ENCODE measurements around the gene XXYLT1. TPM values are rescaled to one million over a fixed set of nuclear protein-coding genes. Genes with fewer than 3 reads are reported as not detected.
A peak's percentile ranks its signal among the peaks of the same experiment; 100 is the strongest.
"Not testable (repeated sequence)": the region's sequence is repeated elsewhere in the genome, so short reads cannot be mapped to it uniquely, and the experiment has no call there.

Gene XXYLT1
- total RNA-seq, 2 donors from 2014 or later: 1.3 to 4.2 TPM

DNA sequence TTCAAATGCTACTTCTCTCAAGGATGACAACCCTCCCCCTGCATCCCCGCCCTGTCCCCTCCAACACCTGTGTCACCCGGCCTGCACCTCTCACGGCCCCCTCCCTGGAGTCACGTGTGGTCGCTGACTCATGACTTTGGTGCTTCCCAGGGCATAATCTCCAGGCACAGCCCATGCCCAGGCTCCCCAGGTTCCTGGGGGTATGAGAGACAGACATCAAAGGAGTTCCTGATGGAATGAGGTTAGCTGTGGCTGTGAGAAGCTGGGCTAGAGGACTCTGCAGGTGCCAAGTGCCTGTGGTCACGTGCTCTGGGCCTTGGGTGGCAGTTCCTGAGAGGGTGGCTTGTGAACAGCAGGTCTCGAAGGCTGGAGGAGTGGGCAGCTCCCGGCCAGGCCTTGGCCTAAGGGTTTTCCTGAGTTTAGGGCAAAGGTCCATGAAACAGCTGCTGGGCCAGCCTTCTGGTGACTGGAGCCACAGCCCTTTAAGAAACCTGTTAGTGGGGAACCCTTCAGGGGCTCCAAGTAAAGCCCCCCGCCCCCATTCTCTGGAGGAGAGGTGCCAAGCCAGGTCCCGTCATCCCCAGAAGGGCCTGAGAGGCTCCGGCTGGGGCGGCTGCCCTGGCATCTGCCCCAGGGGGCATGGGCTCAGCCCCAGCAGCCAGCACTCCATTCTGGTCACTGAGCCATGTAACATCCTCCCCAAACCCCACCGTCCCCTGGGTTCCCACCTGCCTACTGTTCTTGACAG lies 230.0 kb downstream of the XXYLT1 start:
- no peaks in the 10 kb centered on the region for H3K9me3 ChIP-seq
- peaks cover 4% of the 10 kb centered on the region for H3K4me1 ChIP-seq
- H3K27me3 ChIP-seq: no peaks in the 10 kb centered on the region
- no peaks in the 10 kb centered on the region for H3K36me3 ChIP-seq (replicated peaks in 1 of 2; ENCODE audit: insufficient read depth in 1 of 2, low read depth in 2 of 2)
- intact Hi-C loops (cut with DNase I): no loop called here
- DNase-seq (peak in 2 of 4 donors; percentile 11 to 42), ATAC-seq (peak; percentile 56)
- 68 to 71% methylated on average over 10 to 13 of the region's 13 CpGs for WGBS, 2 donors
- H3K27ac ChIP-seq: peak overlapping the region in 1 of 4 donors; percentile 3
- TF ChIP-seq POLR2A (IDR thresholded peaks at IDR 0.05): no peak
- TF ChIP-seq, protein P1, sequence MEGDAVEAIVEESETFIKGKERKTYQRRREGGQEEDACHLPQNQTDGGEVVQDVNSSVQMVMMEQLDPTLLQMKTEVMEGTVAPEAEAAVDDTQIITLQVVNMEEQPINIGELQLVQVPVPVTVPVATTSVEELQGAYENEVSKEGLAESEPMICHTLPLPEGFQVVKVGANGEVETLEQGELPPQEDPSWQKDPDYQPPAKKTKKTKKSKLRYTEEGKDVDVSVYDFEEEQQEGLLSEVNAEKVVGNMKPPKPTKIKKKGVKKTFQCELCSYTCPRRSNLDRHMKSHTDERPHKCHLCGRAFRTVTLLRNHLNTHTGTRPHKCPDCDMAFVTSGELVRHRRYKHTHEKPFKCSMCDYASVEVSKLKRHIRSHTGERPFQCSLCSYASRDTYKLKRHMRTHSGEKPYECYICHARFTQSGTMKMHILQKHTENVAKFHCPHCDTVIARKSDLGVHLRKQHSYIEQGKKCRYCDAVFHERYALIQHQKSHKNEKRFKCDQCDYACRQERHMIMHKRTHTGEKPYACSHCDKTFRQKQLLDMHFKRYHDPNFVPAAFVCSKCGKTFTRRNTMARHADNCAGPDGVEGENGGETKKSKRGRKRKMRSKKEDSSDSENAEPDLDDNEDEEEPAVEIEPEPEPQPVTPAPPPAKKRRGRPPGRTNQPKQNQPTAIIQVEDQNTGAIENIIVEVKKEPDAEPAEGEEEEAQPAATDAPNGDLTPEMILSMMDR (IDR thresholded peaks at IDR 0.05): no peak
- no peak overlapping the region for H3K4me3 ChIP-seq

DNA sequence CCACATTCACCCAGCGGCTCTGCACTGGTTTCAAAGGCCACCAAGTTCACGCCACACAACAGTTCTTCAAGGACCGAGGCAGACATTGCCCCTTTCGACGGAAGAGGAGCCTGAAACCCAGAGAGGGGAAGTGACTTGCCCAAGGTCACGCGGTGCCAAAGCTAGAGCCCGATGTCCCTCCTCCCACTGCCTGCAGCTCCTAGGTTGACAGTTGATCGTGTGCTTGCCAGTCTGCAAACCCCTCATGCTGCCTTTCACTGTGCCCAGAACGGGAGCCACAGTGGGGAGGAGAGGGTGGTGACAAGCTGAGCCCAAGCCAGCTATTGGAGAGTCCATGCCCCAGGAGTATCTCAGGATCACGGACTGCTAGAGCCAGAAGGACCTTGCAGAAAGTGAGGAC lies 230.9 kb downstream of the XXYLT1 start:
- intact Hi-C loops (cut with DNase I): no loop called here
- Histone ChIP-seq H3K27me3 (no peaks in the 10 kb centered on the region), H3K27ac (no peak overlapping the region), H3K36me3 (replicated peaks in 1 of 2; ENCODE audit: insufficient read depth in 1 of 2, low read depth in 2 of 2) (no peaks in the 10 kb centered on the region), H3K4me1 (peaks cover 4% of the 10 kb centered on the region), H3K9me3 (no peaks in the 10 kb centered on the region), H3K4me3 (no peak overlapping the region)
- TF ChIP-seq POLR2A (IDR thresholded peaks at IDR 0.05): no peak
- TF ChIP-seq, protein P1 (IDR thresholded peaks at IDR 0.05): no peak
- DNase-seq: peak in 1 of 4 donors; percentile 36
- ATAC-seq: no peak
- WGBS, 2 donors: 75 to 86% methylated on average over 11 of the region's 11 CpGs

DNA sequence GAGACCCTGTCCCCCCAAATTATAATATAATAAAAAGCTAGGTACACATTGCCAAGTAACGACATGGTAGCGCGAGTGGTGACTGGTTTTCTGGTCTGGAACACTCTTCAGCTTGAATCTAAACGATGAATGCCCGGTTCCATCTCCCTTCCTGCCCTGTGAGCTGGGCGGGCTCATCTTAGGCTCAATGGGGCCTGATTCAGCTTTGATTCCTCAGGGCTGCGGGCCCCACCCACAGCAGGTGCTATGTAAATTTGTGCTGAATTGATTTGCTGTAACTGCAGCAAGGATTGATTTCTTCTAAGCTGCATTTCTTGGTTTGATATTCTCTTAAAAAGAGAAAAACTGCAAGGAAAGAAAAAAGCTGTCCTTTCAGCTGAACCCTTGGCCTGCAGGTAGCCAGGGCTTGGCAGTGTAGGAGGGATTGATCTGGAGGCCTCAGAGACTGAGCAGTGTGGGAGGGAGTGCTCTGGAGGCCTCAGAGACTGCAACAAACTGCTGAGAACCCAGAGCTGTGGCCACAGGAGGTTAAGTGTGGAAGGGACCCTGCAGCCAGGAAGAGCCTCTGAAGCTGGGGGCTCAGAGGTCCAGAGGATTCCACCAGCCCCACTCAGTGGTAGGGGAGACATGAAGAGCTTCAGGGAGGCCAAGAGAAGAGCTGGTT lies 231.6 kb downstream of the XXYLT1 start:
- Histone ChIP-seq H3K9me3 (no peaks in the 10 kb centered on the region), H3K4me1 (peaks cover 9% of the 10 kb centered on the region), H3K36me3 (replicated peaks in 1 of 2; ENCODE audit: insufficient read depth in 1 of 2, low read depth in 2 of 2) (no peaks in the 10 kb centered on the region), H3K27ac (no peak overlapping the region), H3K27me3 (no peaks in the 10 kb centered on the region), H3K4me3 (no peak overlapping the region)
- ATAC-seq (peak; percentile 34), DNase-seq (no peak)
- 64 to 69% methylated on average over 7 of the region's 7 CpGs for WGBS, 2 donors
- intact Hi-C loops (cut with DNase I): no loop called here
- TF ChIP-seq POLR2A (IDR thresholded peaks at IDR 0.05): no peak
- TF ChIP-seq, protein P1 (IDR thresholded peaks at IDR 0.05): no peak

DNA sequence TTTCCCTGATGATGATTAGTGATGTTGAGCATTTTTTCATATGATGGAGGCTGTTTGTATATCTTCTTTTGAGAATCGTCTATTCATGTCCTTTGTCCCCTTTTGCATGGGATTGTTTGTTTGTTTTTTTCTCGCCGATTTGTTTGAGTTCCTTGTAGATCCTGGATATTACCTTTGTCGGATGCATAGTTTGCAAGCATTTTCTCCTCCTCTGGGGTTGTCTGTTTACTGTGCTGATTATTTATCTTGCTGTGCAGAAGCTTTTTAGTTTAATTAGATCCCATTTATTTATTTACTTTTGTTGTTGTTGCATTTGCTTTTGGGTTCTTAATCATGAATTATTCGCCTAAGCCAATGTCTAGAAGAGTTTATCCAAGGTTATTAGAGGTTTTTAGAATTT lies 232.8 kb downstream of the XXYLT1 start:
- Histone ChIP-seq H3K4me1 (peaks cover 21% of the 10 kb centered on the region), H3K27ac (no peak overlapping the region), H3K36me3 (replicated peaks in 1 of 2; ENCODE audit: insufficient read depth in 1 of 2, low read depth in 2 of 2) (no peaks in the 10 kb centered on the region), H3K9me3 (no peaks in the 10 kb centered on the region), H3K4me3 (no peak overlapping the region), H3K27me3 (no peaks in the 10 kb centered on the region)
- DNase-seq (no peak), ATAC-seq (no peak)
- no peak for TF ChIP-seq POLR2A (IDR thresholded peaks at IDR 0.05)
- TF ChIP-seq, protein P1 (IDR thresholded peaks at IDR 0.05): no peak
- intact Hi-C loops (cut with DNase I): no loop called here
- 72 to 76% methylated on average over 5 of the region's 5 CpGs for WGBS, 2 donors

DNA sequence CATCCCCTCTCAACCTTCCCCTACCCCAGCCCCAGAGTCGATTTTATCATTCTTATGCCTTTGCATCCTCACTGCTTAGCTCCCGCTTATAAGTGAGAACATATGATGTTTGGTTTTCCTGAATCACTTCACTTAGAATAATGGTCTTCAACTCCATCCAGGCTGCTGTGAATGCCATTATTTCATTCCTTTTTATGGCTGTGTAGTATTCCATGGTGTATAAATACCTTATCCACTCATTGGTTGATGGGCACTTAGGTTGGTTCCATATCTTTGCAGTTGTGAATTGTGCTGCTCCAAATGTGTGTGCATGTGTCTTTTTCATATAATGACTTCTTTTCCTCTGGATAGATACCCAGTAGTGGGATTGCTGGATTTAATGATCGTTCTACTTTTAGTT lies 233.4 kb downstream of the XXYLT1 start:
- intact Hi-C loops (cut with DNase I); H3K36me3 ChIP-seq (replicated peaks in 1 of 2; ENCODE audit: insufficient read depth in 1 of 2, low read depth in 2 of 2); H3K4me3 ChIP-seq; ATAC-seq; H3K27me3 ChIP-seq; DNase-seq; H3K27ac ChIP-seq; H3K9me3 ChIP-seq: not testable (repeated sequence)
- WGBS, 2 donors: 94 to 95% methylated on average over 3 of the region's 3 CpGs
- peaks cover 26% of the 10 kb centered on the region for H3K4me1 ChIP-seq
